DND-41 (cell line): Measurements from ENCODE around the gene HAUS7.

ENCODE experiments used
- ATAC-seq: fragments of 200-7000 bp; cut with Tn5 transposase; 3 replicates; pipeline ENCODE4 v1.9.1; 2021; ENCODE audit warnings: low read depth; ENCODE audit not compliant: insufficient read depth
- DNase-seq: peaks from one replicate; pipeline ENCODE4 v3.0.0-alpha.2; 2020
- H2AFZ ChIP-seq: 2 replicates; pipeline ENCODE4 v1.6.0; 2012; ENCODE audit warnings: low read depth, low read length
- H3K27ac ChIP-seq: 2 replicates; pipeline ENCODE4 v1.5.1; 2012; ENCODE audit warnings: low read length, inconsistent platforms
- H3K27me3 ChIP-seq: fragments of 200-600 bp; sonication (generic); 2 replicates; pipeline ENCODE4 v1.6.0; 2012; ENCODE audit warnings: low read length, mild to moderate bottlenecking, inconsistent platforms; ENCODE audit not compliant: insufficient read depth, poor library complexity
- H3K36me3 ChIP-seq: 2 replicates; pipeline ENCODE4 v1.5.1; 2012; ENCODE audit warnings: low read length, inconsistent platforms; ENCODE audit not compliant: insufficient read depth
- H3K4me1 ChIP-seq: 2 replicates; pipeline ENCODE4 v1.5.1; 2012; ENCODE audit warnings: mild to moderate bottlenecking, low read length; ENCODE audit not compliant: insufficient read depth
- H3K4me2 ChIP-seq: 2 replicates; pipeline ENCODE4 v1.6.0; 2012; ENCODE audit warnings: mild to moderate bottlenecking, moderate library complexity, low read length, inconsistent platforms; ENCODE audit not compliant: insufficient read depth
- H3K4me3 ChIP-seq, 2 experiments: fragments of 200-600 bp in 1 of 2; shearing (Covaris generic) in 1 of 2; 2 replicates each; pipeline ENCODE4 v1.5.1; 2012 to 2016; ENCODE audit warnings: inconsistent platforms in 2 of 2, low read length in 2 of 2, mild to moderate bottlenecking in 2 of 2, low read depth in 1 of 2, moderate library complexity in 1 of 2
- H3K79me2 ChIP-seq: 2 replicates; pipeline ENCODE4 v1.6.0; 2012; ENCODE audit warnings: low read length, inconsistent platforms; ENCODE audit not compliant: insufficient read depth
- H3K9ac ChIP-seq: 2 replicates; pipeline ENCODE4 v1.6.0; 2012; ENCODE audit warnings: low read depth, mild to moderate bottlenecking, inconsistent platforms, low read length, moderate library complexity
- H3K9me3 ChIP-seq: 2 replicates; pipeline ENCODE4 v1.5.1; 2012; ENCODE audit warnings: low read length, moderate library complexity, mild to moderate bottlenecking, inconsistent platforms; ENCODE audit not compliant: insufficient read depth, severe bottlenecking
- H4K20me1 ChIP-seq: 2 replicates; pipeline ENCODE4 v1.6.0; 2012; ENCODE audit warnings: low read length; ENCODE audit not compliant: insufficient read depth
- CTCF ChIP-seq: IDR thresholded peaks from 2 replicates; pipeline ENCODE4 v1.5.1; 2012; ENCODE audit warnings: borderline replicate concordance, low read length, moderate library complexity, mild to moderate bottlenecking; ENCODE audit not compliant: poor library complexity, severe bottlenecking; ENCODE audit errors: extremely low read depth
- EZH2 ChIP-seq: IDR thresholded peaks from 3 replicates; pipeline ENCODE4 v1.6.1; 2012; ENCODE audit warnings: borderline replicate concordance, low read depth, mild to moderate bottlenecking, moderate library complexity, low read length, inconsistent platforms; ENCODE audit not compliant: severe bottlenecking

Gene HAUS7

GRCh38 chrX:153477364-153477857 is 7.0 kb upstream of the HAUS7 start:
- H4K20me1 ChIP-seq = no peaks in the 10 kb centered on the region
- no peak overlapping the region for H3K4me2 ChIP-seq
- DNase-seq (no peak), ATAC-seq (no peak)
- no peaks in the 10 kb centered on the region for H3K27me3 ChIP-seq
- H3K27ac ChIP-seq = no peak overlapping the region
- TF ChIP-seq CTCF = no peak
- no peaks in the 10 kb centered on the region for H3K36me3 ChIP-seq
- H3K4me3 ChIP-seq = no peak overlapping the region
- no peaks in the 10 kb centered on the region for H3K79me2 ChIP-seq
- H3K9me3 ChIP-seq = no peaks in the 10 kb centered on the region
- no peaks in the 10 kb centered on the region for H3K4me1 ChIP-seq
- H2AFZ ChIP-seq = no peak overlapping the region
- H3K9ac ChIP-seq = no peak overlapping the region

- Histone ChIP-seq H4K20me1 (no peaks in the 10 kb centered on the region), H3K9ac (no peak overlapping the region), H3K27me3 (no peaks in the 10 kb centered on the region), H3K4me3 (no peak overlapping the region), H2AFZ (no peak overlapping the region), H3K9me3 (no peaks in the 10 kb centered on the region), H3K79me2 (no peaks in the 10 kb centered on the region), H3K4me1 (no peaks in the 10 kb centered on the region), H3K4me2 (no peak overlapping the region), H3K27ac (no peak overlapping the region), H3K36me3 (no peaks in the 10 kb centered on the region)
- ATAC-seq (no peak), DNase-seq (no peak)
- TF ChIP-seq CTCF (no peak), EZH2 (no peak)
Measured at GRCh38 chrX:153476666-153477363, 6.4 kb upstream of the HAUS7 start.

- no peaks in the 10 kb centered on the region for H3K9me3 ChIP-seq
- no peak for DNase-seq
- no peak for ATAC-seq
- TF ChIP-seq EZH2 (no peak), CTCF (no peak)
- H3K4me2 ChIP-seq = no peak overlapping the region
- H3K27ac ChIP-seq = no peak overlapping the region
- H3K9ac ChIP-seq = no peak overlapping the region
- peaks cover 4% of the 10 kb centered on the region for H3K4me1 ChIP-seq
- H3K79me2 ChIP-seq = no peaks in the 10 kb centered on the region
- H3K36me3 ChIP-seq = no peaks in the 10 kb centered on the region
- no peaks in the 10 kb centered on the region for H3K27me3 ChIP-seq
- H4K20me1 ChIP-seq = no peaks in the 10 kb centered on the region
- H2AFZ ChIP-seq = no peak overlapping the region
- no peak overlapping the region for H3K4me3 ChIP-seq
Measured at GRCh38 chrX:153475751-153476281, 5.4 kb upstream of the HAUS7 start.
